ENCODE results near the gene PATL1. TPM values are rescaled to one million over a fixed set of nuclear protein-coding genes. Genes with fewer than 3 reads are reported as not detected.
A peak's percentile ranks its signal among the peaks of the same experiment; 100 is the strongest.

Gene PATL1
- polyA plus RNA-seq, 1 donor (not counting 4 experiments of a cell fraction or from before 2014, with no cell fraction given), result 31.1 TPM

DNA sequence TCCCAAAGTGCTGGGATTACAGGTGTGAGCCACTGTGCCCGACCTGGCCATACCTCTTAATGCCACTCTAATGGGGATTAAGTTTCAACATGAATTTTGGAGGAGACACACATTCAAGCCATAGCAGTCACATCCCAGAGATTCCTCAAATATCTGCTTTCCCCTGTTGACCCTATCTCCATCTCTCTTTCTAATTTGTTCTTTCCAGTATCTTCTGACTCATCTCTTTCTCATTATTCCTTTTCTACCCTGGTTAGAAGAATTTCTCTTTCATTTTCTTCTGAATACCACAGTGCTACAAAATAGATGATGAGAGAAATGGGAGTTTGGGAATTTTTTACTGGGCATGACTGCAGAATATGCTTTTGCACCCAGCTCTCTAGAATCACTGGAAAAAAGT lies 39.7 kb upstream of the PATL1 start:
- peak; percentile 13 for FAIRE-seq
- H3K4me2 ChIP-seq (ENCODE audit: control insufficient read depth, extremely low read depth, insufficient read depth, low read depth, low read length), result peak overlapping the region; percentile 47
- H4K20me1 ChIP-seq (ENCODE audit: control insufficient read depth, extremely low read depth, insufficient read depth, low read length), result no peaks in the 10 kb centered on the region
- no peaks in the 10 kb centered on the region for H3K9me3 ChIP-seq (ENCODE audit: control insufficient read depth, low read depth, low read length)
- no peaks in the 10 kb centered on the region for H3K79me2 ChIP-seq (ENCODE audit: control insufficient read depth, insufficient read depth, low read length)
- H3K27ac ChIP-seq (ENCODE audit: control insufficient read depth, insufficient read depth, low read length), result peak overlapping the region; percentile 28
- dilution Hi-C loops (cut with MboI; ENCODE audit: extremely low pct_ligation_motif_present, low sequenced_read_pairs), result no loop called here
- DNase-seq (ENCODE audit: low read depth, low spot score), result peak; percentile 35
- H2AFZ ChIP-seq (ENCODE audit: control insufficient read depth, low read length), result no peak overlapping the region
- H3K9me1 ChIP-seq (ENCODE audit: control insufficient read depth, extremely low read depth, insufficient read depth, low read length), result no peaks in the 10 kb centered on the region
- H3K4me1 ChIP-seq (ENCODE audit: control insufficient read depth, extremely low read depth, insufficient read depth, low read length), result peaks cover 41% of the 10 kb centered on the region
- peak overlapping the region in 2 of 3 experiments; percentile 28 to 48 for H3K4me3 ChIP-seq (ENCODE audit: control insufficient read depth in 2 of 3, extremely low read depth in 1 of 3, insufficient read depth in 2 of 3, low read depth in 1 of 3, low read length in 3 of 3)
- no peak for TF ChIP-seq EZH2 (IDR thresholded peaks at IDR 0.05; ENCODE audit: low read length)
- TF ChIP-seq, protein P1, sequence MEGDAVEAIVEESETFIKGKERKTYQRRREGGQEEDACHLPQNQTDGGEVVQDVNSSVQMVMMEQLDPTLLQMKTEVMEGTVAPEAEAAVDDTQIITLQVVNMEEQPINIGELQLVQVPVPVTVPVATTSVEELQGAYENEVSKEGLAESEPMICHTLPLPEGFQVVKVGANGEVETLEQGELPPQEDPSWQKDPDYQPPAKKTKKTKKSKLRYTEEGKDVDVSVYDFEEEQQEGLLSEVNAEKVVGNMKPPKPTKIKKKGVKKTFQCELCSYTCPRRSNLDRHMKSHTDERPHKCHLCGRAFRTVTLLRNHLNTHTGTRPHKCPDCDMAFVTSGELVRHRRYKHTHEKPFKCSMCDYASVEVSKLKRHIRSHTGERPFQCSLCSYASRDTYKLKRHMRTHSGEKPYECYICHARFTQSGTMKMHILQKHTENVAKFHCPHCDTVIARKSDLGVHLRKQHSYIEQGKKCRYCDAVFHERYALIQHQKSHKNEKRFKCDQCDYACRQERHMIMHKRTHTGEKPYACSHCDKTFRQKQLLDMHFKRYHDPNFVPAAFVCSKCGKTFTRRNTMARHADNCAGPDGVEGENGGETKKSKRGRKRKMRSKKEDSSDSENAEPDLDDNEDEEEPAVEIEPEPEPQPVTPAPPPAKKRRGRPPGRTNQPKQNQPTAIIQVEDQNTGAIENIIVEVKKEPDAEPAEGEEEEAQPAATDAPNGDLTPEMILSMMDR (optimal IDR thresholded peaks at IDR 0.05 in 1 of 3, IDR thresholded peaks at IDR 0.05 in 1 of 3, conservative IDR thresholded peaks at IDR 0.05 in 1 of 3; ENCODE audit: extremely low read depth in 1 of 3, insufficient read depth in 2 of 3, low read length in 3 of 3), result no peak
- H3K9ac ChIP-seq (ENCODE audit: control insufficient read depth, extremely low read depth, insufficient read depth, low read length), result no peak overlapping the region
- H3K36me3 ChIP-seq (ENCODE audit: control insufficient read depth in 2 of 2, extremely low read depth in 1 of 2, insufficient read depth in 2 of 2, low read length in 2 of 2), result no peaks in the 10 kb centered on the region
- H3K27me3 ChIP-seq (ENCODE audit: control insufficient read depth, extremely low read depth, insufficient read depth, low read length), result no peaks in the 10 kb centered on the region

DNA sequence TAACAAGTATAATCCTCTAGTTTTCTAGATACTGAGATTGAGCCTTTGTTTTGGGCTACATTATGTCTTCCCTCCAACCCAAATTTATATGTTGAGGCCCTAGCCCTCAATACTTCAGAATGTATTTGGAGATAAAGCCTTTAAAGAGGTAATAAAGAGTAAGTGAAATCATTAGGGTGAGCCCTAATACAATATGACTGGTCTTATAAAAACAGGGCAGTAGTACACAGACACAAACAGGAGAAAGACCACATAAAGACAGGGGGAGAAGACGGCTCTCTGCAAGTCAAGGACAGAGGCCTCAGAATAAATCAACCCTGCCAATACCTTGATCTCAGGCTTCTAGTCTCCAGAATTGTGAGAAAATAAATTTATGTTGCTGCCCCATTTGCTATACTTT lies 38.5 kb upstream of the PATL1 start:
- Histone ChIP-seq H2AFZ (ENCODE audit: control insufficient read depth, low read length) (peak overlapping the region; percentile 16), H3K27ac (ENCODE audit: control insufficient read depth, insufficient read depth, low read length) (peak overlapping the region; percentile 76), H3K4me1 (ENCODE audit: control insufficient read depth, extremely low read depth, insufficient read depth, low read length) (peaks cover 41% of the 10 kb centered on the region), H3K9me1 (ENCODE audit: control insufficient read depth, extremely low read depth, insufficient read depth, low read length) (no peaks in the 10 kb centered on the region), H3K36me3 (ENCODE audit: control insufficient read depth in 2 of 2, extremely low read depth in 1 of 2, insufficient read depth in 2 of 2, low read length in 2 of 2) (no peaks in the 10 kb centered on the region), H3K9me3 (ENCODE audit: control insufficient read depth, low read depth, low read length) (no peaks in the 10 kb centered on the region), H3K79me2 (ENCODE audit: control insufficient read depth, insufficient read depth, low read length) (no peaks in the 10 kb centered on the region), H4K20me1 (ENCODE audit: control insufficient read depth, extremely low read depth, insufficient read depth, low read length) (no peaks in the 10 kb centered on the region), H3K4me3 (ENCODE audit: control insufficient read depth in 2 of 3, extremely low read depth in 1 of 3, insufficient read depth in 2 of 3, low read depth in 1 of 3, low read length in 3 of 3) (peak overlapping the region in 1 of 3 experiments; percentile 7), H3K27me3 (ENCODE audit: control insufficient read depth, extremely low read depth, insufficient read depth, low read length) (no peaks in the 10 kb centered on the region), H3K4me2 (ENCODE audit: control insufficient read depth, extremely low read depth, insufficient read depth, low read depth, low read length) (peak overlapping the region; percentile 29), H3K9ac (ENCODE audit: control insufficient read depth, extremely low read depth, insufficient read depth, low read length) (peak overlapping the region; percentile 31)
- FAIRE-seq, result no peak
- no peak for DNase-seq (ENCODE audit: low read depth, low spot score)
- TF ChIP-seq EZH2 (IDR thresholded peaks at IDR 0.05; ENCODE audit: low read length), result no peak
- TF ChIP-seq, protein P1 (optimal IDR thresholded peaks at IDR 0.05 in 1 of 3, IDR thresholded peaks at IDR 0.05 in 1 of 3, conservative IDR thresholded peaks at IDR 0.05 in 1 of 3; ENCODE audit: extremely low read depth in 1 of 3, insufficient read depth in 2 of 3, low read length in 3 of 3), result no peak
- dilution Hi-C loops (cut with MboI; ENCODE audit: extremely low pct_ligation_motif_present, low sequenced_read_pairs), result no loop called here
